K562 (cell line): Measurements from ENCODE around the gene SELENOM. TPM values are rescaled to one million over a fixed set of nuclear protein-coding genes. Genes with fewer than 3 reads are reported as not detected.

Experiments used
- ATAC-seq: fragments of 200-7000 bp; cut with Tn5 transposase; 3 replicates; pipeline ENCODE4 v1.9.1; 2020; ENCODE audit warnings: moderate library complexity
- BruUV-seq: library from RNA; stranded (reverse); fragments of 400-500 nt; replicated peaks from 2 replicates; lab custom pipeline; 2021; lab: Mats Ljungman, UMichigan
- CTCF ChIA-PET: fragments of 300-600 bp; formaldehyde crosslinking; extraction: SDS; loops from one replicate; lab custom pipeline; 2021; ENCODE audit warnings: low intra/inter-chr PET ratio; lab: Yijun Ruan, JAX
- POLR2A ChIA-PET: fragments of 300-600, 350-650 bp; sonication (Branson Sonifier 250); formaldehyde crosslinking; extraction: SDS; loops from one replicate; lab custom pipeline; 2021; ENCODE audit warnings: antibody characterized with exemption, inconsistent platforms; lab: Yijun Ruan, JAX
- DNase-seq, 4 experiments: peaks; one replicate each; pipeline versions ENCODE4 v3.0.0 to v3.0.0-alpha.2; 2011 to 2018; ENCODE audit warnings: low spot score in 3 of 4, mixed read lengths in 3 of 4; ENCODE audit errors: extremely low read depth in 1 of 4
- FAIRE-seq: peaks from 2 replicates; lab custom pipeline; 2011; peaks lifted over from hg19 to GRCh38; lab: Jason Lieb, UNC
- H2AFZ ChIP-seq: 2 replicates; pipeline ENCODE4 v1.6.0; 2011; ENCODE audit warnings: low read depth, low read length, control low read depth, inconsistent platforms
- H3K27ac ChIP-seq: fragments of 200-600 bp; 3 replicates; pipeline ENCODE4 v1.8.0; 2011; ENCODE audit warnings: low read depth, mild to moderate bottlenecking, control low read depth, inconsistent platforms, low read length, moderate library complexity, mixed read lengths; ENCODE audit errors: extremely low read depth
- H3K27me3 ChIP-seq, 2 experiments: fragments of 300-600 bp in 1 of 2; 2 replicates in 1 of 2; 3 replicates in 1 of 2; pipeline versions ENCODE4 v1.6.0 to v1.8.0; 2011; ENCODE audit warnings: inconsistent platforms in 2 of 2, low read length in 2 of 2, mild to moderate bottlenecking in 1 of 2, mixed read lengths in 1 of 2, moderate library complexity in 1 of 2; ENCODE audit not compliant: control insufficient read depth in 2 of 2, insufficient read depth in 2 of 2
- H3K36me3 ChIP-seq: fragments of 300-600 bp; 3 replicates; pipeline ENCODE4 v1.8.0; 2011; ENCODE audit warnings: mild to moderate bottlenecking, low read length, inconsistent platforms; ENCODE audit not compliant: control insufficient read depth, insufficient read depth
- H3K4me1 ChIP-seq, 2 experiments: fragments of 200-600 bp in 1 of 2; replicated peaks in 1 of 2; 2 replicates in 1 of 2; 3 replicates in 1 of 2; pipeline versions ENCODE4 v1.5.1 to v1.8.0; 2011; ENCODE audit warnings: inconsistent platforms in 2 of 2, low read length in 2 of 2, mild to moderate bottlenecking in 1 of 2, mixed read lengths in 1 of 2, moderate library complexity in 1 of 2; ENCODE audit not compliant: control insufficient read depth in 2 of 2, insufficient read depth in 2 of 2
- H3K4me2 ChIP-seq: 2 replicates; pipeline ENCODE4 v1.6.1; 2011; ENCODE audit warnings: low read length, control low read depth, inconsistent platforms, mixed read lengths; ENCODE audit not compliant: insufficient read depth
- H3K4me3 ChIP-seq: fragments of 200-600 bp; sonication (generic), shearing (Covaris generic); 2 replicates; pipeline ENCODE4 v1.5.1; 2016; ENCODE audit warnings: control low read depth, inconsistent platforms
- H3K79me2 ChIP-seq: fragments of 200-600 bp; 3 replicates; pipeline ENCODE4 v1.8.0; 2011; ENCODE audit warnings: low read length, inconsistent platforms; ENCODE audit not compliant: control insufficient read depth, insufficient read depth
- H3K9ac ChIP-seq, 2 experiments: 2 replicates each; pipeline versions ENCODE4 v1.6.0 to v1.6.1; 2011; ENCODE audit warnings: low read depth in 2 of 2, low read length in 2 of 2, control low read depth in 1 of 2, inconsistent platforms in 1 of 2, mild to moderate bottlenecking in 1 of 2, mixed read lengths in 1 of 2; ENCODE audit not compliant: insufficient read depth in 1 of 2
- H3K9me1 ChIP-seq: one replicate; pipeline ENCODE4 v1.6.0; 2011; ENCODE audit warnings: inconsistent platforms, mild to moderate bottlenecking, low read length, moderate library complexity; ENCODE audit not compliant: control insufficient read depth, insufficient read depth
- H3K9me3 ChIP-seq: replicated peaks from 2 replicates; pipeline ENCODE4 v1.5.1; 2011; ENCODE audit warnings: low read depth, low read length, inconsistent platforms; ENCODE audit not compliant: control insufficient read depth, insufficient read depth
- H4K20me1 ChIP-seq: replicated peaks from 2 replicates; pipeline ENCODE4 v1.6.1; 2011; ENCODE audit warnings: low read length, inconsistent platforms, mixed read lengths; ENCODE audit not compliant: control insufficient read depth, insufficient read depth
- ATF3 ChIP-seq, 2 experiments: fragments of 450-650 bp in 1 of 2; sonication (generic) in 1 of 2; formaldehyde crosslinking in 1 of 2; IDR thresholded peaks in 1 of 2; conservative IDR thresholded peaks in 1 of 2; 2 replicates each; pipeline versions ENCODE4 v1.6.1 to v1.8.1; 2016 to 2023; ENCODE audit warnings: mild to moderate bottlenecking in 2 of 2, moderate library complexity in 2 of 2, inconsistent platforms in 1 of 2, missing genetic modification reagents in 1 of 2
- CREM ChIP-seq: IDR thresholded peaks from 2 replicates; pipeline ENCODE4 v1.6.1; 2014; ENCODE audit warnings: antibody characterized with exemption, low read depth
- FOSL1 ChIP-seq: fragments of 200-800 bp; sonication (Bioruptor generic); conservative IDR thresholded peaks from 2 replicates; pipeline ENCODE4 v1.6.1; 2016; ENCODE audit warnings: missing genetic modification characterization, missing compliant biosample characterization
- JUND ChIP-seq, 2 experiments: IDR thresholded peaks; 2 replicates in 1 of 2; 3 replicates in 1 of 2; pipeline ENCODE4 v1.6.1; 2011; ENCODE audit warnings: borderline replicate concordance in 2 of 2, low read depth in 2 of 2, low read length in 2 of 2, improper control_type of control experiment in 1 of 2, missing biosample characterization in 1 of 2, missing genetic modification characterization in 1 of 2, missing genetic modification reagents in 1 of 2
- NFIX ChIP-seq: fragments of 250-450 bp; sonication (Bioruptor Pico); IDR thresholded peaks from 2 replicates; pipeline ENCODE4 v1.4.0; 2020; ENCODE audit warnings: low read depth, mild to moderate bottlenecking, moderate library complexity
- POU5F1 ChIP-seq: fragments of 150-350 bp; IDR thresholded peaks from 2 replicates; pipeline ENCODE4 v1.6.1; 2014; ENCODE audit warnings: borderline replicate concordance, low read length, low read depth, mild to moderate bottlenecking; ENCODE audit not compliant: partially characterized antibody
- RBBP5 ChIP-seq: fragments of 200-600 bp; sonication (generic); IDR thresholded peaks from 2 replicates; pipeline ENCODE4 v1.6.1; 2012; ENCODE audit warnings: borderline replicate concordance, mild to moderate bottlenecking, low read length, control low read depth, inconsistent platforms; ENCODE audit not compliant: insufficient read depth, poor library complexity, severe bottlenecking
- WGBS: fragments of 100-300 bp; shearing (Covaris generic); methylation state at CpG from one replicate; pipeline ENCODE4 v1.1.6; 2016; ENCODE audit warnings: low coverage, mixed read lengths; ENCODE audit not compliant: insufficient coverage; ENCODE audit errors: missing lambda C conversion rate; 5-methylcytosine and 5-hydroxymethylcytosine counted together
- in situ Hi-C: fragments of 300-500 bp; cut with MboI; formaldehyde crosslinking; loops from 4 replicates; pipeline ENCODE4 v1.15.0; 2018; ENCODE audit warnings: inconsistent platforms, mixed read lengths
- intact Hi-C: fragments of 100-400 bp; cut with micrococcal nuclease; formaldehyde crosslinking; loops from 2 replicates; pipeline ENCODE4 v1.14.2; 2022
- polyA plus RNA-seq, 8 experiments: library from polyadenylated mRNA; depleted of rRNA in 4 of 8; stranded (reverse) in 5 of 8; unstranded in 3 of 8; fragments of >200 nt; fragmentation: Nextera tagmentation in 2 of 8; fragmentation: Illumina TruSeq in 1 of 8; extraction: Ambion mirVana in 2 of 8; extraction: Trizol in 1 of 8; gene quantifications; 2 replicates each; pipeline versions ENCODE4 v1.2.1 to v1.2.3, GENCODE V29; 2011 to 2014; ENCODE audit warnings: inconsistent platforms in 1 of 8, missing spikeins in 1 of 8
- total RNA-seq, 7 experiments: library from RNA; depleted of rRNA in 6 of 7; stranded (reverse); fragments of >200 nt in 6 of 7; fragmentation: Illumina TruSeq in 2 of 7; extraction: Trizol in 2 of 7; gene quantifications; 2 replicates each; pipeline versions ENCODE4 v1.2.1 to v1.2.3, GENCODE V29; 2011 to 2021; ENCODE audit warnings: low replicate concordance in 1 of 7

SELENOM gene
- total and polyA plus RNA-seq, 9 of the 15 experiments (the other 6 are each of a cell fraction or from before 2014, with no cell fraction given): 1.2 to 10.6 (median 3.7) TPM

- in situ Hi-C loops: no loop called here
- no peak for FAIRE-seq
- Histone ChIP-seq H3K27me3 (no peaks in the 10 kb centered on the region; a peak in 1 of 5 replicates), H3K4me2 (no peak overlapping the region), H3K9me1 (no peaks in the 10 kb centered on the region), H2AFZ (0 out of 2 replicates have a peak overlapping the region, but pooled peaks have one; percentile 49), H3K4me3 (no peak overlapping the region), H3K4me1 (no peaks in the 10 kb centered on the region)
- no peak for DNase-seq
- no peak for ATAC-seq
- BruUV-seq: no TSS peak
- TF ChIP-seq NFIX: no peak
- TF ChIP-seq CREM: no peak
- no peak for TF ChIP-seq RBBP5
- TF ChIP-seq, all 486 proteins: peak for 0
- no peaks in the 10 kb centered on the region for H3K9me3 ChIP-seq
- H3K79me2 ChIP-seq: no peaks in the 10 kb centered on the region
- ChIA-PET CTCF (interaction anchor here (0.6 to 1.7 kb wide), 5 partner anchors 41 to 228 kb away, joined by 3 to 18 read pairs (median 4); partner anchors contain the start of gene SELENOM), POLR2A (interaction anchor here (0.6 to 1.6 kb wide), 2 partner anchors 11 to 199 kb away, joined by 4 read pairs; no protein-coding TSS in a partner anchor)
- H4K20me1 ChIP-seq: no peaks in the 10 kb centered on the region
- no peak overlapping the region for H3K27ac ChIP-seq
- no peak overlapping the region for H3K9ac ChIP-seq
- intact Hi-C loops: loop anchor here (2.0 kb wide), 2 partner anchors 42 to 82 kb away; partner anchors contain the start of gene SELENOM
- H3K36me3 ChIP-seq: no peaks in the 10 kb centered on the region
- 88% methylated on average over 1 of the region's 1 CpG for WGBS
These were observed 41.1 kb upstream of the SELENOM start for GRCh38 chr22:31148488-31148887.

DNA sequence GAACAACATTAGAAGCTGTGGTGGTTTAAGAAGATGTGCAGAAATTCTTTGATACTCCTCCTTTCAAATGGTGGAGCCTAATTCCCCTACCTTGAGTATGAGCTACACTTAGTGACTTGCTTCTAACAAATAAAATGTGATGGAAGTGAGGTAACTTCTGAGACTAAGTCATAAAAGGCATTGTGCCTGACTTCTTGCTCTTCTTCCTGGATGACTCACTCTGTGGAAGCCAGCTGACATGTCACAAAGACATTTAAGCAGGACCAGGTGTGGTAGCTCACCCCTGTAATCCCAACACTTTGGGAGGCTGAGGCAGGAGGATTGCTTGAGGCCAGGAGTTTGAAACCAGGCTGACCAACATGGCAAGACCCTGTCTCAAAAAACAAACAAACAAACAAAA, 36.9 kb upstream of the SELENOM start:
- Histone ChIP-seq H3K4me3 (no peak overlapping the region), H3K36me3 (no peaks in the 10 kb centered on the region), H3K9me3 (no peaks in the 10 kb centered on the region), H4K20me1 (no peaks in the 10 kb centered on the region), H3K4me1 (peaks cover 0 to 13% of the 10 kb centered on the region in 2 experiments; a peak in 3 of 5 replicates), H3K27me3 (no peaks in the 10 kb centered on the region; a peak in 1 of 5 replicates), H3K4me2 (no peak overlapping the region), H3K79me2 (no peaks in the 10 kb centered on the region), H3K9ac (no peak overlapping the region), H2AFZ (no peak overlapping the region), H3K27ac (no peak overlapping the region), H3K9me1 (no peaks in the 10 kb centered on the region)
- no peak for DNase-seq
- ChIA-PET POLR2A (interaction anchor here (0.7 kb wide), 1 partner anchor 20 kb away, joined by 3 read pairs; no protein-coding TSS in a partner anchor), CTCF (interaction anchor here (0.5 kb wide), 1 partner anchor 19 kb away, joined by 5 read pairs; no protein-coding TSS in a partner anchor)
- in situ Hi-C loops: loop anchor here (5.0 kb wide), 1 partner anchor 42 kb away; no protein-coding TSS in a partner anchor
- TF ChIP-seq FOSL1 (tag) (peak; percentile 67), JUND (IDR thresholded peaks at IDR 0.05; ENCODE audit: borderline replicate concordance, low read depth, low read length) (peak; percentile 62; the same call in 1 of the 2 replicates), JUND (tag; IDR thresholded peaks at IDR 0.05; ENCODE audit: borderline replicate concordance, low read depth, low read length) (peak; percentile 45; the same call in 1 of the 3 replicates), POU5F1 (no peak), ATF3 (IDR thresholded peaks at IDR 0.05) (peak; percentile 61), ATF3 (CRISPR knock-in tag; conservative IDR thresholded peaks at IDR 0.05) (no peak)
- no peak for ATAC-seq
- BruUV-seq: no TSS peak
- FAIRE-seq: no peak
- intact Hi-C loops: no loop called here
